Muscle of back (tissue), 11 donors: ENCODE data around the gene C2CD4B. TPM values are rescaled to one million over a fixed set of nuclear protein-coding genes. Genes with fewer than 3 reads are reported as not detected.
A peak's percentile ranks its signal among the peaks of the same experiment; 100 is the strongest.

ENCODE experiments used
- DNase-seq, 3 donors: peaks; one replicate each; pipeline versions ENCODE4 v3.0.0 to v3.0.0-alpha.2; 2013
- polyA plus RNA-seq, 10 donors: library from polyadenylated mRNA; unstranded; fragments of 120-200 nt; gene quantifications; one replicate each; pipeline ENCODE4 v1.2.1, GENCODE V29; 2013; ENCODE audit not compliant: insufficient read length in 10 of 10

Gene C2CD4B
- polyA plus RNA-seq, 10 donors = 0.74 to 23.1 (median 2.8) TPM

DNA sequence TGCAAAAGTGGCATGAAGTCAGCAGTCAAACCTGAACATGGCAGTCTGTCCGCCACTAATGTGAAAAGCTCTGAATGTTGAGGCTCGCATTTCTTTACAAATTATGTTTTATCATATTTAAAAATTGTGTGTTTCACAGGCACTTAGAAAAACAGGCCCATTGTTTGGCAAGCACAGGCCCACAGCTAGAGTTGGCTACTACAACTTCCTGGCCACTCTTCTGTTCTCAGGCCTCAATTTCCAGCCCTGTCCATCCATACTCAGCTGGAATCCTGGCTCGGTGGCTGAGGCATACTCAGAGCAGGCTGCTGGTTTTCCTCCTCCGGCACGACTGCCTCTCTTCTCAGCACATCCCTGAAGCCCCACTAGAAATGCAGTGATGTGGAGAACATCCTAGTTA is 44.3 kb downstream of the C2CD4B start:
- no peak for DNase-seq

GRCh38 chr15:62119874-62120273 is 45.2 kb downstream of the C2CD4B start:
- no peak for DNase-seq

DNA sequence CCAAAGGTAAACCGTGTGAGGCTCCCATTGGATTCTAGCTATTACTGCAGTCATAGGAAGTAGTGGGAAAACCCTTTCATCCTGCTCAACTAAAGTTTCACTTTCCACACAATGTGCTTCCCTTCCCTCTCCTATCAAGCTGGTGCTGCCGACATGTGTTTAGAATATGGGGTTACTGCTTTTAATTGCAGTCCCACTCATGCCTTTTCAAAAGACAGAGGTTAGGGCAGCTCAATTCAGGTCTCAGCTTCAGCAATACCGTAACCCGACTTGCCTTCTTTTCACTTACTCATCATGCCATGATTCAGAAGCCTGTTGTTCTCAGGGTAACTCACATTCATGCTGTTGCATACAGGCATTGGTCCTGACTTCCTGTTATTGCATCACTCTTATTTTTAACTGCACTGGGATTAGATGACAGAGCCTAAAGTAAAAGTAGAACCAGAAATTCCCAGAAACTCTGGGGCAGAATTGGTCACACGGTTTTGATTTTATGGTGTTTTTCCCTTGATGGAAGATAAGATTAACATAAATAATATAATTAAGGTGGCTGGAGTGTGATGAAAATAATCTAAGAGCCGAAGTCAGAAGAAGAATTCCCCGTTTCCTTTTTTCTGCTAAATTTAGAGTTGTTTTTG is 45.7 kb downstream of the C2CD4B start:
- peak in 2 of 3 donors; percentile 57 to 86 for DNase-seq

DNA sequence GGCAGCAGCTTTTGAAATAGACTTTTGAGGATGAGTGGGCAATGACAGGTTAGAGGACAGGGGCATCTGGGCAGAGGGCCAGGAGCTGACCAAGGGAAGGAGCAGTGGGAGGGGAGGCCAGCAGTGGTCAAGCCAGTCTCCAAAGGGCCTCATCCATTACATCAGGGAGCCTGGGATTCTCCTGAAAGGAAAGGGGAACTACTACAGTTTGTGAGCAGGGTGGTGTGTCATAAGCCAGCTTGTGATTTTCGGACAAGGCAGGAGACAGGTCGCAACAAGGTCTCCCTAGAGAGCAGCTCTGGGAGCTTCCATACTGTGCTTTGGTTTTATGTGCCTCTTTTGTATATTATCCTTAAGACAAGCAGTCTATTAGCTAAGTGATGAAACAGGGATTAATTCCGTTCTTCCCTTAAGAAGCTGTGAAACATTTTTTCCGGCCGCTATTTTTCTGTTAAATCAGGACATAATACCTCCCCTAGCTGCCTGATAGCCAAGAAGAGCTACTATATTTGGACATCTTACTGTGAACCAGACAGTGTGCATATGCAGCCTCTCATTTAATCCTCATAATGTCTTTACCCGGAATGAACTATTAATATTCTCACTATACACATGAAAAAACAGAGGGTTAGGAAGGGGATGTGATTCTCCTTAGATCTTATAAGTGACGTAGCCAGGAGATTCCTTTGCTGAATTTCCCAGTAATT is 46.4 kb downstream of the C2CD4B start:
- DNase-seq = peak in 1 of 3 donors; percentile 26

- DNase-seq = no peak
Observed at GRCh38 chr15:62115847-62116246, 49.2 kb downstream of the C2CD4B start.

Other genes with a start within 250 kb of the C2CD4B start
- gene VPS13C, start 104.8 kb downstream of the C2CD4B start, polyA plus RNA-seq = 10 to 100 TPM; 24.1 to 44.7 (median 29.7) TPM
- gene C2CD4A, start 98.3 kb downstream of the C2CD4B start, polyA plus RNA-seq = under 1 TPM in 1 of 10 donors, not detected in 9; 0.07 TPM
- gene TLN2, start 225.3 kb upstream of the C2CD4B start, polyA plus RNA-seq = 10 to 100 TPM; 44.4 to 74.1 (median 52.4) TPM